Measurements from ENCODE around the gene PDIA5.

- TF ChIP-seq POLR2AphosphoS5 (IDR thresholded peaks at IDR 0.05) (no peak), CTCF (IDR thresholded peaks at IDR 0.05; ENCODE audit: poor library complexity, severe bottlenecking) (no peak), MXI1 (conservative IDR thresholded peaks at IDR 0.05; ENCODE audit: poor library complexity, severe bottlenecking) (no peak)
Measured at GRCh38 chr3:123064914-123065313, 1.9 kb upstream of the PDIA5 start.
